MM.1S (cell line): ENCODE measurements around the gene GNLY.

Source experiments
- CTCF ChIP-seq: fragments of 300-600 bp; sonication (generic); IDR thresholded peaks from 2 replicates; pipeline ENCODE4 v1.5.1; 2016; ENCODE audit warnings: antibody characterized with exemption, low read length, mixed read lengths
- EZH2 ChIP-seq: fragments of 300-600 bp; sonication (generic); optimal IDR thresholded peaks from 2 replicates; pipeline ENCODE3; 2017; ENCODE audit warnings: low read depth, mild to moderate bottlenecking, antibody characterized with exemption, low read length, mixed read lengths

GRCh38 chr2:85697096-85697495 lies 2.9 kb downstream of the GNLY start:
- TF ChIP-seq CTCF (no peak), EZH2 (no peak)
